HCT116 (cell line): ENCODE results near the gene MDM4. TPM values are rescaled to one million over a fixed set of nuclear protein-coding genes. Genes with fewer than 3 reads are reported as not detected.

ENCODE experiments used
- ATAC-seq: fragments of 200-7000 bp; cut with Tn5 transposase; 2 replicates; pipeline ENCODE4 v1.9.1; 2020; ENCODE audit warnings: mild to moderate bottlenecking, moderate library complexity
- BruUV-seq: library from RNA; stranded (reverse); fragments of 400-500 nt; replicated peaks from 2 replicates; lab custom pipeline; 2021; lab: Mats Ljungman, UMichigan
- CTCF ChIA-PET: fragments of 300-600 bp; sonication (Branson Sonifier 250); formaldehyde crosslinking; loops from one replicate; lab custom pipeline; 2021; ENCODE audit warnings: antibody characterized with exemption; lab: Charles Lee
- POLR2A ChIA-PET: fragments of 300-600, 350-600 bp; sonication (Branson Sonifier 250); formaldehyde crosslinking; loops from one replicate; lab custom pipeline; 2021; ENCODE audit warnings: antibody characterized with exemption; lab: Charles Lee
- RAD21 ChIA-PET, 2 experiments: fragments of 300-600 bp; sonication (Branson Sonifier 250); formaldehyde crosslinking; loops; one replicate each; lab custom pipeline; 2023; ENCODE audit warnings: low total read pairs in 2 of 2; ENCODE audit not compliant: uncharacterized antibody in 2 of 2, unreplicated experiment in 2 of 2, low non-redundant PET in 1 of 2; lab: Charles Lee
- DNase-seq: peaks from one replicate; pipeline ENCODE4 v3.0.0-alpha.2; 2010; ENCODE audit warnings: low read depth, low spot score
- H2AFZ ChIP-seq: fragments of 200-600 bp; shearing (Covaris generic), sonication (generic); 2 replicates; pipeline ENCODE4 v1.6.1; 2017; ENCODE audit warnings: low read depth, mixed run types, mixed read lengths, antibody characterized with exemption, low read length; ENCODE audit not compliant: poor library complexity, severe bottlenecking
- H3K27ac ChIP-seq: 2 replicates; pipeline ENCODE4 v1.5.1; 2012; ENCODE audit warnings: low read depth, low read length
- H3K27me3 ChIP-seq: fragments of 200-600 bp; sonication (generic); 2 replicates; pipeline ENCODE4 v1.6.1; 2016; ENCODE audit warnings: mixed run types, low read length, mixed read lengths; ENCODE audit not compliant: insufficient read depth
- H3K36me3 ChIP-seq, 2 experiments: fragments of 200-500 bp in 1 of 2; fragments of 200-600 bp in 1 of 2; sonication (Bioruptor generic) in 1 of 2; sonication (generic) in 1 of 2; 2 replicates each; pipeline versions ENCODE4 v1.5.1 to v1.6.1; 2014 to 2016; ENCODE audit warnings: low read length in 2 of 2, inconsistent platforms in 1 of 2, mixed read lengths in 1 of 2, mixed run types in 1 of 2; ENCODE audit not compliant: insufficient read depth in 2 of 2, control insufficient read depth in 1 of 2
- H3K4me1 ChIP-seq, 2 experiments: fragments of 200-600 bp in 1 of 2; sonication (generic) in 1 of 2; 2 replicates each; pipeline versions ENCODE4 v1.5.1 to v1.6.1; 2012 to 2017; ENCODE audit warnings: low read length in 2 of 2, inconsistent platforms in 1 of 2, mild to moderate bottlenecking in 1 of 2, mixed read lengths in 1 of 2, mixed run types in 1 of 2, moderate library complexity in 1 of 2; ENCODE audit not compliant: insufficient read depth in 2 of 2, control insufficient read depth in 1 of 2
- H3K4me2 ChIP-seq: fragments of 200-600 bp; sonication (generic); 2 replicates; pipeline ENCODE4 v1.6.1; 2017; ENCODE audit warnings: mixed run types, low read length, mixed read lengths
- H3K4me3 ChIP-seq, 2 experiments: fragments of 200-600 bp in 1 of 2; sonication (generic) in 1 of 2; replicated peaks in 1 of 2; 2 replicates each; pipeline ENCODE4 v1.5.1; 2011 to 2016; ENCODE audit warnings: low read length in 2 of 2, control low read depth in 1 of 2, low read depth in 1 of 2, mild to moderate bottlenecking in 1 of 2, mixed read lengths in 1 of 2, mixed run types in 1 of 2
- H3K79me2 ChIP-seq: fragments of 200-600 bp; sonication (generic); 2 replicates; pipeline ENCODE4 v1.6.1; 2017; ENCODE audit warnings: mild to moderate bottlenecking, mixed run types, low read length, moderate library complexity, mixed read lengths; ENCODE audit not compliant: insufficient read depth
- H3K9ac ChIP-seq: fragments of 200-600 bp; sonication (generic); 2 replicates; pipeline ENCODE4 v1.6.1; 2016; ENCODE audit warnings: low read length, mixed read lengths
- H3K9me2 ChIP-seq: fragments of 200-600 bp; sonication (generic), shearing (Covaris generic); 2 replicates; pipeline ENCODE4 v1.6.1; 2017; ENCODE audit warnings: mixed run types, mild to moderate bottlenecking, moderate library complexity; ENCODE audit not compliant: insufficient read depth
- H3K9me3 ChIP-seq, 2 experiments: fragments of 200-500 bp in 1 of 2; fragments of 200-600 bp in 1 of 2; sonication (Bioruptor generic) in 1 of 2; sonication (generic) in 1 of 2; 2 replicates each; pipeline ENCODE4 v1.6.1; 2014 to 2017; ENCODE audit warnings: low read length in 2 of 2, mixed read lengths in 2 of 2, inconsistent platforms in 1 of 2, low read depth in 1 of 2, mild to moderate bottlenecking in 1 of 2, mixed run types in 1 of 2, moderate library complexity in 1 of 2; ENCODE audit not compliant: control insufficient read depth in 1 of 2, insufficient read depth in 1 of 2
- H4K20me1 ChIP-seq: fragments of 200-600 bp; sonication (generic), shearing (Covaris generic); 2 replicates; pipeline ENCODE4 v1.6.1; 2017; ENCODE audit warnings: mixed run types, mild to moderate bottlenecking, moderate library complexity; ENCODE audit not compliant: insufficient read depth
- CBX3 ChIP-seq: IDR thresholded peaks from 2 replicates; pipeline ENCODE4 v1.6.1; 2012; ENCODE audit warnings: low read depth
- JUND ChIP-seq: IDR thresholded peaks from 2 replicates; pipeline ENCODE4 v1.6.1; 2012
- POLR2AphosphoS5 ChIP-seq: IDR thresholded peaks from 2 replicates; pipeline ENCODE4 v1.6.1; 2011; ENCODE audit warnings: mild to moderate bottlenecking, low read depth, low read length, moderate library complexity
- TCF7L2 ChIP-seq: IDR thresholded peaks from 2 replicates; pipeline ENCODE4 v1.7.0; 2011; ENCODE audit warnings: borderline replicate concordance, inconsistent platforms; ENCODE audit not compliant: insufficient read depth, insufficient read length; ENCODE audit errors: extremely low read depth
- ZNF274 ChIP-seq: fragments of 200-500 bp; sonication (Bioruptor generic); IDR thresholded peaks from 2 replicates; pipeline ENCODE4 v1.6.1; 2014; ENCODE audit warnings: mild to moderate bottlenecking, low read depth, low read length, inconsistent platforms
- intact Hi-C: fragments of 100-400 bp; cut with micrococcal nuclease; formaldehyde crosslinking; loops from 2 replicates; pipeline ENCODE4 v1.10.0; 2022
- total RNA-seq: library from RNA; stranded (reverse); gene quantifications from one replicate; pipeline ENCODE4 v1.2.1, GENCODE V29; 2021; ENCODE audit not compliant: unreplicated experiment
- TF ChIP-seq, protein P1 (sequence below): IDR thresholded peaks from 2 replicates; pipeline ENCODE4 v1.6.1; 2012; ENCODE audit warnings: low read depth
- TF ChIP-seq, protein P2 (sequence below), 3 experiments: fragments of 200-600 bp in 1 of 3; sonication (generic) in 1 of 3; IDR thresholded peaks in 2 of 3; conservative IDR thresholded peaks in 1 of 3; 2 replicates each; pipeline ENCODE4 v1.5.1; 2012 to 2017; ENCODE audit warnings: low read depth in 2 of 3, low read length in 2 of 3, antibody characterized with exemption in 1 of 3, borderline replicate concordance in 1 of 3, control low read depth in 1 of 3, mild to moderate bottlenecking in 1 of 3, mixed read lengths in 1 of 3, mixed run types in 1 of 3, moderate library complexity in 1 of 3; ENCODE audit not compliant: insufficient read depth in 1 of 3

The MDM4 gene
- total RNA-seq, 1 experiment from 2014 or later = 79.5 TPM

DNA sequence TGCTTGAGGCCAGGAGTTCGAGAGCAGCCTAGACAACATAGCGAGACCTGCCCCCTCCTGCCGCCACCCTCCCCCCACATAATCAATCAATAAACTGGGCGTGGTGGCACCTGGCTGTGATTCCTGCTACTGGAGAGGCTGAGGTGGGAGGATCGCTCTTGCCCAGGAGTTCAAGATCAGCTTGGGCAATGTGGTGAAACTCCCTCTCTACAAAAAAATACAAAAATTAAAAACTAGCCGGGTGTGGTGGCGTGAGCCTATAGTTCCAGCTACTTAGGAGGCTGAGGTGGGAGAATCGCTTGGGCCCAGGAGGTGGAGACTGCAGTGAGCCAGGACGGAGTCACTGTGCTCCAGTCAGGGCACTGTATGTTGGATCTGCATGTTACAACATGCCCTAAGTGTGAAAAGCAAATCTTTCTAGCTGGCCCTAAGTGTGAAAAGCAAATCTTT is 7.0 kb upstream of the MDM4 start:
- ChIA-PET RAD21 (no interaction called here), POLR2A (no interaction called here)
- peak overlapping the region; percentile 20 for H3K27ac ChIP-seq

More for the DNA sequence above, 7.0 kb upstream of the MDM4 start:
- Histone ChIP-seq H3K9me3 (no peaks in the 10 kb centered on the region), H3K4me2 (peak overlapping the region; percentile 45), H3K9me2 (no peaks in the 10 kb centered on the region), H3K27me3 (no peaks in the 10 kb centered on the region), H4K20me1 (no peaks in the 10 kb centered on the region), H3K4me1 (peaks cover 30 to 43% of the 10 kb centered on the region in 2 experiments), H3K9ac (no peak overlapping the region), H2AFZ (peak overlapping the region; percentile 14), H3K36me3 (no peaks in the 10 kb centered on the region), H3K4me3 (no peak overlapping the region), H3K79me2 (no peaks in the 10 kb centered on the region)
- intact Hi-C loops = no loop called here
- CTCF ChIA-PET = interaction anchor here (0.9 to 1.7 kb wide), 2 partner anchors 110 to 347 kb away, joined by 3 to 4 read pairs; no protein-coding TSS in a partner anchor
- BruUV-seq = no TSS peak
- no peak for TF ChIP-seq JUND
- TF ChIP-seq TCF7L2 = peak; percentile 10
- TF ChIP-seq, protein P1, sequence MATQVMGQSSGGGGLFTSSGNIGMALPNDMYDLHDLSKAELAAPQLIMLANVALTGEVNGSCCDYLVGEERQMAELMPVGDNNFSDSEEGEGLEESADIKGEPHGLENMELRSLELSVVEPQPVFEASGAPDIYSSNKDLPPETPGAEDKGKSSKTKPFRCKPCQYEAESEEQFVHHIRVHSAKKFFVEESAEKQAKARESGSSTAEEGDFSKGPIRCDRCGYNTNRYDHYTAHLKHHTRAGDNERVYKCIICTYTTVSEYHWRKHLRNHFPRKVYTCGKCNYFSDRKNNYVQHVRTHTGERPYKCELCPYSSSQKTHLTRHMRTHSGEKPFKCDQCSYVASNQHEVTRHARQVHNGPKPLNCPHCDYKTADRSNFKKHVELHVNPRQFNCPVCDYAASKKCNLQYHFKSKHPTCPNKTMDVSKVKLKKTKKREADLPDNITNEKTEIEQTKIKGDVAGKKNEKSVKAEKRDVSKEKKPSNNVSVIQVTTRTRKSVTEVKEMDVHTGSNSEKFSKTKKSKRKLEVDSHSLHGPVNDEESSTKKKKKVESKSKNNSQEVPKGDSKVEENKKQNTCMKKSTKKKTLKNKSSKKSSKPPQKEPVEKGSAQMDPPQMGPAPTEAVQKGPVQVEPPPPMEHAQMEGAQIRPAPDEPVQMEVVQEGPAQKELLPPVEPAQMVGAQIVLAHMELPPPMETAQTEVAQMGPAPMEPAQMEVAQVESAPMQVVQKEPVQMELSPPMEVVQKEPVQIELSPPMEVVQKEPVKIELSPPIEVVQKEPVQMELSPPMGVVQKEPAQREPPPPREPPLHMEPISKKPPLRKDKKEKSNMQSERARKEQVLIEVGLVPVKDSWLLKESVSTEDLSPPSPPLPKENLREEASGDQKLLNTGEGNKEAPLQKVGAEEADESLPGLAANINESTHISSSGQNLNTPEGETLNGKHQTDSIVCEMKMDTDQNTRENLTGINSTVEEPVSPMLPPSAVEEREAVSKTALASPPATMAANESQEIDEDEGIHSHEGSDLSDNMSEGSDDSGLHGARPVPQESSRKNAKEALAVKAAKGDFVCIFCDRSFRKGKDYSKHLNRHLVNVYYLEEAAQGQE = no peak
- peak; percentile 21; the same call in 1 of the 2 replicates for TF ChIP-seq POLR2AphosphoS5
- TF ChIP-seq, protein P2, sequence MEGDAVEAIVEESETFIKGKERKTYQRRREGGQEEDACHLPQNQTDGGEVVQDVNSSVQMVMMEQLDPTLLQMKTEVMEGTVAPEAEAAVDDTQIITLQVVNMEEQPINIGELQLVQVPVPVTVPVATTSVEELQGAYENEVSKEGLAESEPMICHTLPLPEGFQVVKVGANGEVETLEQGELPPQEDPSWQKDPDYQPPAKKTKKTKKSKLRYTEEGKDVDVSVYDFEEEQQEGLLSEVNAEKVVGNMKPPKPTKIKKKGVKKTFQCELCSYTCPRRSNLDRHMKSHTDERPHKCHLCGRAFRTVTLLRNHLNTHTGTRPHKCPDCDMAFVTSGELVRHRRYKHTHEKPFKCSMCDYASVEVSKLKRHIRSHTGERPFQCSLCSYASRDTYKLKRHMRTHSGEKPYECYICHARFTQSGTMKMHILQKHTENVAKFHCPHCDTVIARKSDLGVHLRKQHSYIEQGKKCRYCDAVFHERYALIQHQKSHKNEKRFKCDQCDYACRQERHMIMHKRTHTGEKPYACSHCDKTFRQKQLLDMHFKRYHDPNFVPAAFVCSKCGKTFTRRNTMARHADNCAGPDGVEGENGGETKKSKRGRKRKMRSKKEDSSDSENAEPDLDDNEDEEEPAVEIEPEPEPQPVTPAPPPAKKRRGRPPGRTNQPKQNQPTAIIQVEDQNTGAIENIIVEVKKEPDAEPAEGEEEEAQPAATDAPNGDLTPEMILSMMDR (IDR thresholded peaks at IDR 0.05 in 2 of 3, conservative IDR thresholded peaks at IDR 0.05 in 1 of 3; ENCODE audit: borderline replicate concordance in 1 of 3, insufficient read depth in 1 of 3, low read depth in 2 of 3, low read length in 2 of 3) = no peak
- 0 out of 2 replicates have a peak, but pooled peaks have one; percentile 36 for TF ChIP-seq CBX3
- no peak for TF ChIP-seq ZNF274
- ATAC-seq (peak; percentile 17), DNase-seq (no peak)
